Gastroesophageal sphincter (tissue), 3 donors: ENCODE results near the gene DTD2.

Source experiments
- POLR2A ChIP-seq, 2 donors: fragments of 450-650 bp; IDR thresholded peaks; one replicate each; pipeline ENCODE4 v1.6.1; 2017; ENCODE audit warnings: antibody characterized with exemption in 2 of 2, mild to moderate bottlenecking in 2 of 2, moderate library complexity in 1 of 2
- TF ChIP-seq, protein P1 (sequence below), 4 experiments: fragments of 200-600 bp in 2 of 4; fragments of 450-650 bp in 2 of 4; sonication (generic) in 1 of 4; IDR thresholded peaks; one replicate each; pipeline ENCODE4 v1.5.1; 2017 to 2019; ENCODE audit warnings: antibody characterized with exemption in 4 of 4, mild to moderate bottlenecking in 2 of 4, moderate library complexity in 2 of 4

DNA sequence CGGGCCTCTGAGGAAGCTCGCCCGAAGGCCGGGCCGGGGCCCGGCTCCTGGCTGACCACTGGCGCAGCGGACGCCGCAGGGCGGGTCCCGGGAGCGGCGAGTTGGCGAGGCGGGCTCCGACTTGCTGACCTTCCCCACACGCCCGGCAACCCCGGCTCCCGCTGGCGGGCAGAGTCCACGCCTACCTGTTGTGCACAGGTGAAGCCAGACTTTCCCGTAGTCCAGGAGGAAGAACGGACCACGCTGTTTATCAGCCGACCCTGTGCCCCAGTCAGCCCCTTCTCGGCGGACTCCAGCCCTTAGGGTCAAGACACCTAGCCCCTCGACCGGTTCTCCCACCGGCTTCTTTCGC, 37.4 kb downstream of the DTD2 start:
- TF ChIP-seq, protein P1, sequence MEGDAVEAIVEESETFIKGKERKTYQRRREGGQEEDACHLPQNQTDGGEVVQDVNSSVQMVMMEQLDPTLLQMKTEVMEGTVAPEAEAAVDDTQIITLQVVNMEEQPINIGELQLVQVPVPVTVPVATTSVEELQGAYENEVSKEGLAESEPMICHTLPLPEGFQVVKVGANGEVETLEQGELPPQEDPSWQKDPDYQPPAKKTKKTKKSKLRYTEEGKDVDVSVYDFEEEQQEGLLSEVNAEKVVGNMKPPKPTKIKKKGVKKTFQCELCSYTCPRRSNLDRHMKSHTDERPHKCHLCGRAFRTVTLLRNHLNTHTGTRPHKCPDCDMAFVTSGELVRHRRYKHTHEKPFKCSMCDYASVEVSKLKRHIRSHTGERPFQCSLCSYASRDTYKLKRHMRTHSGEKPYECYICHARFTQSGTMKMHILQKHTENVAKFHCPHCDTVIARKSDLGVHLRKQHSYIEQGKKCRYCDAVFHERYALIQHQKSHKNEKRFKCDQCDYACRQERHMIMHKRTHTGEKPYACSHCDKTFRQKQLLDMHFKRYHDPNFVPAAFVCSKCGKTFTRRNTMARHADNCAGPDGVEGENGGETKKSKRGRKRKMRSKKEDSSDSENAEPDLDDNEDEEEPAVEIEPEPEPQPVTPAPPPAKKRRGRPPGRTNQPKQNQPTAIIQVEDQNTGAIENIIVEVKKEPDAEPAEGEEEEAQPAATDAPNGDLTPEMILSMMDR (IDR thresholded peaks at IDR 0.05) = no peak
- no peak for TF ChIP-seq POLR2A (IDR thresholded peaks at IDR 0.05)
